KBM-7 (cell line): ENCODE measurements around the gene PCGF3.
A peak's percentile ranks its signal among the peaks of the same experiment; 100 is the strongest.
"Not testable (repeated sequence)": the region's sequence is repeated elsewhere in the genome, so short reads cannot be mapped to it uniquely, and the experiment has no call there.

Experiments
- DNase-seq: peaks from one replicate; pipeline ENCODE4 v3.0.0-alpha.2; 2015
- in situ Hi-C: fragments of 300-500 bp; cut with MboI; formaldehyde crosslinking; loops from 2 replicates; pipeline ENCODE4 v1.14.3; 2020; ENCODE audit warnings: low sequenced_read_pairs, low pct_unique_long_range_greater_than_20kb, mixed read lengths

Gene PCGF3

GRCh38 chr4:666822-667544, 38.6 kb upstream of the PCGF3 start:
- in situ Hi-C loops, result no loop called here
- no peak for DNase-seq

GRCh38 chr4:667545-667925, 38.1 kb upstream of the PCGF3 start:
- DNase-seq, result no peak
- in situ Hi-C loops, result no loop called here

GRCh38 chr4:668219-668618, 37.4 kb upstream of the PCGF3 start:
- in situ Hi-C loops, DNase-seq: not testable (repeated sequence)

GRCh38 chr4:669806-670559, 35.6 kb upstream of the PCGF3 start:
- not testable (repeated sequence) for DNase-seq

GRCh38 chr4:671769-672168, 33.9 kb upstream of the PCGF3 start:
- in situ Hi-C loops, result no loop called here
- DNase-seq, result no peak

More at GRCh38 chr4:669806-670559, 35.6 kb upstream of the PCGF3 start:
- in situ Hi-C loops, result not testable (repeated sequence)

- peak; percentile 20 for DNase-seq
Observed at GRCh38 chr4:673349-674091, 32.1 kb upstream of the PCGF3 start.

GRCh38 chr4:674172-675035, 31.2 kb upstream of the PCGF3 start, which contains the start of the genes ATP5ME and MYL5:
ATP5ME (minus strand) TSS chr4:674276; CDS start chr4:674247, 29 bp downstream.
MYL5 (plus strand) TSS chr4:674542; CDS start chr4:678027, 3,485 bp downstream.
- in situ Hi-C loops, result no loop called here
- peak; percentile 96 for DNase-seq

More at GRCh38 chr4:673349-674091, 32.1 kb upstream of the PCGF3 start:
- in situ Hi-C loops, result no loop called here

- in situ Hi-C loops, result no loop called here
- no peak for DNase-seq
Observed at GRCh38 chr4:675036-675882, 30.4 kb upstream of the PCGF3 start.

GRCh38 chr4:675980-676870, 29.4 kb upstream of the PCGF3 start:
- DNase-seq, result no peak
- in situ Hi-C loops, result no loop called here

GRCh38 chr4:676871-677235, 28.8 kb upstream of the PCGF3 start:
- in situ Hi-C loops, result no loop called here
- DNase-seq, result no peak

GRCh38 chr4:677431-678293, 28.0 kb upstream of the PCGF3 start:
- DNase-seq, result no peak
- in situ Hi-C loops, result no loop called here

GRCh38 chr4:678331-679103, 27.1 kb upstream of the PCGF3 start:
- in situ Hi-C loops, result no loop called here
- no peak for DNase-seq

- no peak for DNase-seq
Observed at GRCh38 chr4:679104-679481, 26.5 kb upstream of the PCGF3 start.

GRCh38 chr4:679629-680028, 26.0 kb upstream of the PCGF3 start:
- no peak for DNase-seq
- in situ Hi-C loops, result no loop called here

More at GRCh38 chr4:679104-679481, 26.5 kb upstream of the PCGF3 start:
- in situ Hi-C loops, result no loop called here

GRCh38 chr4:680091-680490, 25.5 kb upstream of the PCGF3 start:
- DNase-seq, result no peak
- in situ Hi-C loops, result no loop called here

- no peak for DNase-seq
- in situ Hi-C loops, result no loop called here
Observed at GRCh38 chr4:680551-680927, 25.1 kb upstream of the PCGF3 start.
